ENCODE data around the gene LRRC4C. TPM values are rescaled to one million over a fixed set of nuclear protein-coding genes. Genes with fewer than 3 reads are reported as not detected.

LRRC4C gene
- total RNA-seq, 1 experiment from 2014 or later = 0.13 TPM

- Histone ChIP-seq H3K27me3 (ENCODE audit: insufficient read depth, low read length) (no peaks in the 10 kb centered on the region), H3K23ac (ENCODE audit: insufficient read length, low read depth, low read length) (no peak overlapping the region), H3K4me1 (ENCODE audit: insufficient read depth, low read length) (peaks cover 3% of the 10 kb centered on the region; the same call in 1 of the 2 replicates), H3K9ac (ENCODE audit: extremely low read depth, insufficient read length, low read length) (no peak overlapping the region), H2BK12ac (ENCODE audit: insufficient read length, low read depth, low read length) (no peak overlapping the region), H3K56ac (ENCODE audit: insufficient read length, low read depth, low read length) (no peak overlapping the region), H2AFZ (ENCODE audit: low read length) (no peak overlapping the region), H3K27ac (ENCODE audit: insufficient read length, low read depth, low read length) (no peak overlapping the region), H4K91ac (ENCODE audit: insufficient read length, low read depth, low read length) (no peak overlapping the region), H3T11ph (ENCODE audit: low read length) (no peak overlapping the region), H2AK5ac (ENCODE audit: insufficient read length, low read length) (no peak overlapping the region), H4K20me1 (ENCODE audit: control insufficient read depth, insufficient read depth, insufficient read length) (no peaks in the 10 kb centered on the region), H3K4ac (ENCODE audit: low read depth, low read length) (no peak overlapping the region), H2BK15ac (ENCODE audit: low read depth, low read length) (no peak overlapping the region), H3K14ac (ENCODE audit: insufficient read depth, low read length) (no peak overlapping the region), H3K4me2 (ENCODE audit: insufficient read depth, insufficient read length, low read length) (no peak overlapping the region), H3K79me2 (ENCODE audit: insufficient read depth, low read length) (no peaks in the 10 kb centered on the region), H3K23me2 (ENCODE audit: insufficient read length, low read depth, low read length, poor library complexity, severe bottlenecking) (no peaks in the 10 kb centered on the region), H2BK20ac (ENCODE audit: low read depth, low read length, poor library complexity, severe bottlenecking) (no peak overlapping the region), H4K5ac (ENCODE audit: insufficient read length, low read depth, low read length) (no peak overlapping the region), H3K79me1 (ENCODE audit: insufficient read depth, low read depth, low read length, poor library complexity, severe bottlenecking) (no peaks in the 10 kb centered on the region), H3K9me3 (ENCODE audit: control insufficient read depth, low read depth, low read length) (no peaks in the 10 kb centered on the region), H3K18ac (ENCODE audit: insufficient read length, low read depth, low read length) (no peak overlapping the region), H4K8ac (replicated peaks; ENCODE audit: insufficient read length, low read depth, low read length) (no peak overlapping the region), H2BK5ac (ENCODE audit: insufficient read length, low read length) (no peak overlapping the region), H2BK120ac (ENCODE audit: low read depth, low read length, poor library complexity, severe bottlenecking) (no peak overlapping the region)
- Mint-ChIP-seq H3K4me3 (no peak overlapping the region), H3K27ac (no peak overlapping the region), H3K36me3 (ENCODE audit: insufficient read depth in 1 of 3, low read depth in 3 of 3) (peaks cover 0 to 4% (median 3%) of the 10 kb centered on the region in 3 experiments; a peak in 3 of 7 replicates), H3K4me1 (peaks cover 28 to 31% of the 10 kb centered on the region in 2 experiments), H3K27me3 (ENCODE audit: low read depth) (no peaks in the 10 kb centered on the region; the same call in 1 of the 2 replicates), H3K9me3 (0 out of 5 replicates have a peak, but pooled peaks cover 0 to 3% of the 10 kb centered on the region in 2 experiments)
- TF ChIP-seq CTCF (conservative IDR thresholded peaks at IDR 0.05) = no peak
- no peak for DNase-seq
Observed at GRCh38 chr11:41121600-41121999, 337.9 kb downstream of the LRRC4C start.

Measured in H9 (cell line).